Mucosa of stomach (tissue), 1 donor: ENCODE measurements around the gene SLC2A13.

ENCODE experiments used
- H3K27me3 ChIP-seq: one replicate; pipeline ENCODE4 v1.7.0; 2013; ENCODE audit warnings: mild to moderate bottlenecking, low read length; ENCODE audit not compliant: control insufficient read depth, insufficient read depth
- H3K36me3 ChIP-seq: one replicate; pipeline ENCODE4 v1.7.0; 2013; ENCODE audit warnings: low read length; ENCODE audit not compliant: control insufficient read depth, insufficient read depth
- H3K4me1 ChIP-seq: one replicate; pipeline ENCODE4 v1.7.0; 2013; ENCODE audit warnings: mild to moderate bottlenecking, low read length; ENCODE audit not compliant: control insufficient read depth, insufficient read depth
- H3K4me3 ChIP-seq: one replicate; pipeline ENCODE4 v1.7.0; 2013; ENCODE audit warnings: low read length
- H3K9ac ChIP-seq: one replicate; pipeline ENCODE4 v1.7.0; 2013; ENCODE audit warnings: mild to moderate bottlenecking, low read length, moderate library complexity
- H3K9me3 ChIP-seq: one replicate; pipeline ENCODE4 v1.7.0; 2013; ENCODE audit warnings: mild to moderate bottlenecking, low read length, moderate library complexity; ENCODE audit not compliant: control insufficient read depth
- donor health status: Pancreatic carcinoma.

Gene SLC2A13

GRCh38 chr12:40105515-40106201, at the start of gene SLC2A13:
SLC2A13 (minus strand) TSS chr12:40106081; CDS start chr12:40105808, 273 bp downstream.
- Histone ChIP-seq H3K9ac (peak within 1 kb of the TSS; percentile 68), H3K4me1 (peaks cover 28% of the 10 kb centered on the region), H3K9me3 (no peaks in the 10 kb centered on the region), H3K4me3 (peak within 1 kb of the TSS; percentile 75), H3K27me3 (peaks cover 6% of the 10 kb centered on the region), H3K36me3 (no peaks in the 10 kb centered on the region)

DNA sequence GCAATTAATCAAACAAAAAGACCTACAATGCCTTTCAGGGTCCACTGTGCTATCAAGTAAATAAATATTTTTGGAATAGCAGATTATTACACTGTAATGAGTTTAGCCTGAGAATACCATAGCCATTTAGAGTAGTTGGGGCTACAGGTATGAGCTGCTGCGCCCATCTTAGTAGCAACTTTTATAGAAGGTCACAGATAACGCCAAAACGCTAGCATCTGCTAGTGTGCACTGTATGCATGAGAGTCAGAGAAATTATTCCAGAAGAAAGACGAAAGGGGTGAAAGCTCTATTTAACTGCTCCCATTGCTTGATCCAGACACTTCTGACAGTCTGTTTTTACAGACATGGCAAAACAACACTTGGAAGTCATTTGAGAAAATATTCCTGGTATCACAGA, 48.5 kb upstream of the SLC2A13 start:
- Histone ChIP-seq H3K9ac (no peak overlapping the region), H3K4me3 (no peak overlapping the region), H3K9me3 (no peaks in the 10 kb centered on the region), H3K27me3 (no peaks in the 10 kb centered on the region), H3K4me1 (no peaks in the 10 kb centered on the region), H3K36me3 (no peaks in the 10 kb centered on the region)

DNA sequence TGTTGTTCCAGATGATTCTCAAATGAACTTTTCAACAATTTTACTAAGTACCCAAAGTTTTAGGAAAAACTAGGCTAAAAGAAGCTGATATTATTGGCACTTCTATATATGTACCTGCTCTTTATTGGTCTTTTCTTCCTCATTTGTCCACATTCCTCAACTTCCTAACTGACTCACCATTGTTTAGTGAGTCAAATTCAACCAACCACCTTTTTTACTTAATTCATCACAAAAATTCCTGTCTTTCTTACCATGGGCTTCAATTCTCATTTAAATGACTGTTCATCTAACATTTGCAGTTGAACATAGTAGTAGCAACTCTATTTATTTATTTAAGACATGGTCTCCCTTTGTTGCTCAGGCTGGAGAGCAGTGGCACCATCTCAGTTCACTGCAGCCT, 47.6 kb upstream of the SLC2A13 start:
- H3K27me3 ChIP-seq = no peaks in the 10 kb centered on the region
- no peak overlapping the region for H3K4me3 ChIP-seq
- H3K4me1 ChIP-seq = no peaks in the 10 kb centered on the region
- H3K9ac ChIP-seq = no peak overlapping the region
- H3K9me3 ChIP-seq = no peaks in the 10 kb centered on the region
- H3K36me3 ChIP-seq = no peaks in the 10 kb centered on the region

GRCh38 chr12:40152783-40153383, 47.0 kb upstream of the SLC2A13 start:
- Histone ChIP-seq H3K27me3 (no peaks in the 10 kb centered on the region), H3K4me3 (no peak overlapping the region), H3K9ac (no peak overlapping the region), H3K4me1 (no peaks in the 10 kb centered on the region), H3K9me3 (no peaks in the 10 kb centered on the region), H3K36me3 (no peaks in the 10 kb centered on the region)

DNA sequence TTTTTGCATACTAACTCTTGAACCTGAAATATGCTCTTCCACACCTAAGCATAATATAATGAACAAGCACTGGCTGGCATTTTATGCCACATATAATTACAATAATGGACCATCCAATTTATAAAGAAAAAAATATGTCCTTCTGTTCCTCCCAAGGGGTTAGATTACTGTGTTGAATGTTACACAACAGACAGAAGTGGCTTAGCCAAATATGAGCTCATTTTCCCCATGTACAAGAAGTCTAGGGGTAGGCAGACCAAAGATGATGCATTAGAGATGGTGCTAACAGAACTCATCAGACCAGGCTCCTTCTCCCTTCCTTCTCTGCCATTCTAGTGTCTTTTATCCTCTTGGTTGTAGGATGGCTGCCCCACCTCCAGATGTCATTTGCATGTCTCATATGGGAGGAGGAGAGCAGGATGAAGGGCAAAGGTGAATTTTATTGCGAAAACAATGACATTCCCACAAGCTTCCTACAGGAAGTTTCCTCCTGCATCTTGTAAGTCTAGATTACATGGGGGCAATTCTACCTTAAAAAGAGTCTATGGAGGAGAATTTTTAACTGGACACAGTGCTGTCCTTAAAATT, 43.9 kb upstream of the SLC2A13 start:
- Histone ChIP-seq H3K9me3 (no peaks in the 10 kb centered on the region), H3K9ac (no peak overlapping the region), H3K4me3 (no peak overlapping the region), H3K27me3 (no peaks in the 10 kb centered on the region), H3K36me3 (no peaks in the 10 kb centered on the region), H3K4me1 (no peaks in the 10 kb centered on the region)

DNA sequence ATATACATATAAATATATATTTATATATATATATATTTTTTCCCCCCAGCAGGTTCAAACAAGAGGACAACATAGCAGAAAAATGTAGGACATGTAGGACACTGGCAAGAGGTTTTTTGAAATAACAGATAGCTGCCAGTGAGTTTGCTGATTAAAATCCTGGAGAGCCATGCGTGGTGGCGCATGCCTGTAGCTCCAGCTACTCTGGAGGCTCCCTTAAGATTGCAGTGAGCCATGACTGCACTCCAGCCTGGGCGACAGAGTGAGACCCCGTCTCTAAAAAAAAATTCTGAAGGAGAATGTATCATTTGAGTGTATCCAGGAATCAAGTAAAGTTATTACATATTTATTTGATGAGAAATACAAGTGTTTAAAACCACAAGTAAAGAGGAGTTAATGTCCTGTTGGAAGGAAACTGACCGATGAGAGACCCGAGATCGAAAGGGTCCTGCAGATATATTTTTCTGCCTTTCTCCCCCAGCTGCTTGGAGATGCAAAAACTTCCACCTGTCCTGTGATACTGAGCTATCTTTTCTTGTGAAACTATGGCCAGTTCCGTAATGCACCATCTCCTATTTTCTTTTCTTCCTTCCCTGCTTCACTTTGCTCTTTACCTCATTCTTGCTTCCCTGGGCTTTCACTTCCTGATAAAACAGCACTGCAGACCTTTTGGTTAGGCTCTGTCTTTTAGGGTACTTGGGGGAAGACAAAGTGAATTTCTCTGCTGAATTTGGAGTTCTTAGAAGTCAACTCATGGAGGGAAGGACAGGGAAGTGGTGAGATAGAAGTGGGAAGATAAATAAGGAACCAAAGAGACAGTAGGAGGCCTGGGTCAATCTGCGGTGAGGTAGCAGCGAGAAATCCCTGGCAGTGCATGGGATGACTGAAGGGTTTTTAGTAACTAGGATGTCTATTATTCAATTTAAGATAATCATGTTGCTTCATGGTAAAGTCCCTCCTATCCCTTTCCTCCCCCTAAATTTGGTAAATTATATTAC, 41.2 kb upstream of the SLC2A13 start:
- H3K4me3 ChIP-seq = no peak overlapping the region
- H3K9me3 ChIP-seq = no peaks in the 10 kb centered on the region
- H3K9ac ChIP-seq = no peak overlapping the region

DNA sequence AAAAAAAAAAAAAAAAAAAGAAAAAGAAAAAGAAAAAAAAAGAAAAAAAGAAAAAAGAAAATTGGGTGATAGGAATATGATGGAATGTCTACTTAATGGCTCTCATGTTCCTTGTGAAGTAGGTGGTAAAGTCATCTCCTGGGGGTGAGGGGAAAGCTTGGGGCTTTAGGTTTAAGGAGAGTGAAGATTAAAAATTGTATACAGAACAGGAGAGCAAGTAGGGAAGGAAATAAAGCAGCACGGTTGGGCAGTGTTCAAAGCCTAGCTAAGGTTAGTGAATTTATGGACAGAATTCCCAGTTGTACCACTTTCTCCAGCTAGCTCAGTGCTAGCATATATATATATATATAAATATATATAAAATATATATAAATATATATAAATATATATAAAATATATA, 40.0 kb upstream of the SLC2A13 start:
- Histone ChIP-seq H3K9me3 (no peaks in the 10 kb centered on the region), H3K4me3 (no peak overlapping the region), H3K36me3 (no peaks in the 10 kb centered on the region), H3K27me3 (no peaks in the 10 kb centered on the region), H3K9ac (no peak overlapping the region), H3K4me1 (no peaks in the 10 kb centered on the region)

More for the DNA sequence above, 41.2 kb upstream of the SLC2A13 start:
- Histone ChIP-seq H3K36me3 (no peaks in the 10 kb centered on the region), H3K4me1 (no peaks in the 10 kb centered on the region), H3K27me3 (no peaks in the 10 kb centered on the region)

DNA sequence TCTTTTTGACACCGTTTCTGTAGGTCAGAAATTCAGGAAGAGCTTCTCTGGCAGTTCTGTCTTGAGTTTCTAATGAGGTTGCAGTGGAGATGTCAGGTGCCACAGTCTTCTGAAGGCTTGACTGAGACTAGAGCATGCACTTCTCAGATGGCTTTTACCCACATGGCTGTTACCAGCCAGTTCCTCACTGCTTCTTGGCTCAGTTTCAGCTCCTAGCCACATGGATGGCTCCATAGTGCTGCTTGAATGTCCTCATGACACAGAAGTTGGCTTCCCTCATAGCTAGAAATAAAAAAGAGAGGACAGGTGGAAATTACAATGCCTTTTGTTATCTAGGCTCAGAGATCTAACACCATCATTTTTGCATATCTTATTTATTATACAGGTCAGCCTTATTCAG, 38.1 kb upstream of the SLC2A13 start:
- no peaks in the 10 kb centered on the region for H3K9me3 ChIP-seq
- H3K4me1 ChIP-seq = no peaks in the 10 kb centered on the region
- no peaks in the 10 kb centered on the region for H3K27me3 ChIP-seq
- no peak overlapping the region for H3K9ac ChIP-seq
- H3K4me3 ChIP-seq = no peak overlapping the region
- H3K36me3 ChIP-seq = no peaks in the 10 kb centered on the region

- no peaks in the 10 kb centered on the region for H3K9me3 ChIP-seq
- H3K4me3 ChIP-seq = no peak overlapping the region
- no peaks in the 10 kb centered on the region for H3K36me3 ChIP-seq
- H3K27me3 ChIP-seq = no peaks in the 10 kb centered on the region
- no peak overlapping the region for H3K9ac ChIP-seq
- no peaks in the 10 kb centered on the region for H3K4me1 ChIP-seq
Observed at GRCh38 chr12:40142001-40142744, 36.3 kb upstream of the SLC2A13 start.

DNA sequence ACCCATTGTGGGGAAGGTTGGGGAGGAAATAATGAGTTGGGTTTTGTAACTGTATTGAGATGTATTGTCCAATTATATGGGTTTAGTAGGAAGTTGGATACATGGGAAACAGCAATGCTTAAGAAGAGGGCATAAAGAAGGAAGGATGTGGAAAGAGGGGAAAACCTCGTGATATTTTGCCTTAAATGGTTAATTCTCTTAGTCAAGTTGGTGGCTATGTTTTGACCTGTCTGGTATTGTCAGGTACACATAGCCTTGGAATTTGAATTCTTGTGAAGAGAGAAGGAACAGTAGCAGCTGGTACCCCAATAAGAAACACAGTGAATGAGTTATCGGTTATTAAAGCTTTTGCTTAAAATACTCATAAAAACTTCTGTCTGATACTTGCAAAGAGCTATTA, 32.6 kb upstream of the SLC2A13 start:
- H3K9ac ChIP-seq = no peak overlapping the region

DNA sequence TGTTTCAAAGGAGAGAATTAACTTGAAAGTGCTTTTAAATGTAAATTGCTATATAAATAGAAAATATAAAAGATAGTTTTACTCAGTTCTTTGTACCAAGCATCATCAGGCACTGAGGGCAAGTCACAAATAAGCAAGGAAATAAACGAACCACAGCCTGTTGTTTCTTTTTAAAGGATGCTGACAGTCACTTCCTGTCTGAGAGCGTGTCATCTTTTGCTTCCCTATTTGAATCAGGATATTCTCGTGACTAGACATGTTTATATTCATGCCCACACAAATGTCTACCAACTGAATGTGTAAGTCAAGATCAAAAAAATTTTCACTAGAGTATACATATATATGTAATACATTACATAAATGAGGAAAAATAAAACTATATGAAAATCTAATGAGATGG, 31.4 kb upstream of the SLC2A13 start:
- no peaks in the 10 kb centered on the region for H3K9me3 ChIP-seq
- H3K36me3 ChIP-seq = no peaks in the 10 kb centered on the region
- no peaks in the 10 kb centered on the region for H3K4me1 ChIP-seq
- no peaks in the 10 kb centered on the region for H3K27me3 ChIP-seq
- H3K4me3 ChIP-seq = no peak overlapping the region
- no peak overlapping the region for H3K9ac ChIP-seq

More for the DNA sequence above, 32.6 kb upstream of the SLC2A13 start:
- no peaks in the 10 kb centered on the region for H3K27me3 ChIP-seq
- no peaks in the 10 kb centered on the region for H3K4me1 ChIP-seq
- H3K4me3 ChIP-seq = no peak overlapping the region
- H3K9me3 ChIP-seq = no peaks in the 10 kb centered on the region
- H3K36me3 ChIP-seq = no peaks in the 10 kb centered on the region
